Left lung (tissue), 10 donors: ENCODE results near the gene PRRG2. TPM values are rescaled to one million over a fixed set of nuclear protein-coding genes. Genes with fewer than 3 reads are reported as not detected.

Experiments used
- ATAC-seq: fragments of 200-7000 bp; cut with Tn5 transposase; one replicate; pipeline ENCODE4 v1.9.1; 2020; ENCODE audit warnings: moderate library complexity
- DNase-seq, 4 donors: peaks; one replicate each; pipeline ENCODE4 v3.0.0-alpha.2; 2013 to 2020
- H3K27ac ChIP-seq, 2 donors: fragments of 200-600 bp; sonication (generic) in 1 of 2; one replicate each; pipeline versions ENCODE4 v1.5.0 to v1.8.0; 2020 to 2021
- H3K27me3 ChIP-seq, 2 donors: fragments of 200-600 bp; sonication (generic) in 1 of 2; one replicate each; pipeline versions ENCODE4 v1.5.0 to v1.8.0; 2020 to 2021
- H3K36me3 ChIP-seq, 2 donors: fragments of 200-600 bp; sonication (generic) in 1 of 2; one replicate each; pipeline versions ENCODE4 v1.5.0 to v1.8.0; 2020 to 2021
- H3K4me1 ChIP-seq, 2 donors: fragments of 200-600 bp; one replicate each; pipeline ENCODE4 v1.8.0; 2021
- H3K4me3 ChIP-seq, 2 donors: fragments of 200-600 bp; sonication (generic) in 1 of 2; one replicate each; pipeline versions ENCODE4 v1.5.0 to v1.8.0; 2020 to 2021; ENCODE audit warnings: mild to moderate bottlenecking in 1 of 2
- H3K9me3 ChIP-seq, 2 donors: fragments of 200-600 bp; sonication (generic) in 1 of 2; one replicate each; pipeline versions ENCODE4 v1.5.0 to v1.8.0; 2020 to 2021
- CTCF ChIP-seq, 2 donors: fragments of 200-600 bp; sonication (generic) in 1 of 2; IDR thresholded peaks; one replicate each; pipeline versions ENCODE4 v1.5.0 to v1.8.0; 2021; ENCODE audit warnings: antibody characterized with exemption in 2 of 2
- intact Hi-C, 2 donors: fragments of 100-400 bp; cut with DNase I; formaldehyde crosslinking; loops; one replicate each; pipeline versions ENCODE4 v1.11.2 to v1.14.2; 2022
- polyA plus RNA-seq, 6 donors: library from polyadenylated mRNA; unstranded; fragments of 120-200 nt; gene quantifications; one replicate each; pipeline ENCODE4 v1.2.1, GENCODE V29; 2013; ENCODE audit not compliant: insufficient read length in 6 of 6
- total RNA-seq, 2 donors: library from RNA; stranded (reverse); fragmentation: NEBNext Ultra II Directional; extraction: Animal tissue kit (Norgen Biotek cat#: 25700); gene quantifications; one replicate each; pipeline ENCODE4 v1.2.1, GENCODE V29; 2021
- donor health status: DM: no; HTN: yes; CAD: no.
- donor health status: DM: no; HTN: no; CAD: no.

Gene PRRG2
- total and polyA plus RNA-seq, 8 donors: 3.8 to 13.6 (median 5.8) TPM

- peaks cover 0 to 25% of the 10 kb centered on the region in 2 donors for H3K4me1 ChIP-seq
- H3K9me3 ChIP-seq: no peaks in the 10 kb centered on the region
- TF ChIP-seq CTCF (IDR thresholded peaks at IDR 0.05): no peak
- peak overlapping the region in 1 of 2 donors; percentile 39 for H3K27ac ChIP-seq
- no peaks in the 10 kb centered on the region for H3K27me3 ChIP-seq
- ATAC-seq (no peak), DNase-seq (no peak)
- H3K4me3 ChIP-seq: no peak overlapping the region
- intact Hi-C loops: no loop called here
- peaks cover 0 to 58% of the 10 kb centered on the region in 2 donors for H3K36me3 ChIP-seq
These were observed 27.5 kb upstream of the PRRG2 start for GRCh38 chr19:49553451-49554271.

GRCh38 chr19:49554701-49555181 lies 26.4 kb upstream of the PRRG2 start:
- no peak for TF ChIP-seq CTCF (IDR thresholded peaks at IDR 0.05)
- Histone ChIP-seq H3K4me1 (peaks cover 0 to 25% of the 10 kb centered on the region in 2 donors), H3K9me3 (no peaks in the 10 kb centered on the region), H3K27me3 (no peaks in the 10 kb centered on the region), H3K4me3 (no peak overlapping the region), H3K36me3 (peaks cover 0 to 68% of the 10 kb centered on the region in 2 donors), H3K27ac (peak overlapping the region; percentile 39 to 44)
- no peak for DNase-seq
- intact Hi-C loops: no loop called here
- peak; percentile 2 for ATAC-seq

GRCh38 chr19:49555600-49556411 lies 25.3 kb upstream of the PRRG2 start:
- ATAC-seq: peak; percentile 92
- DNase-seq: peak in 3 of 4 donors; percentile 81 to 86 (median 83)

DNA sequence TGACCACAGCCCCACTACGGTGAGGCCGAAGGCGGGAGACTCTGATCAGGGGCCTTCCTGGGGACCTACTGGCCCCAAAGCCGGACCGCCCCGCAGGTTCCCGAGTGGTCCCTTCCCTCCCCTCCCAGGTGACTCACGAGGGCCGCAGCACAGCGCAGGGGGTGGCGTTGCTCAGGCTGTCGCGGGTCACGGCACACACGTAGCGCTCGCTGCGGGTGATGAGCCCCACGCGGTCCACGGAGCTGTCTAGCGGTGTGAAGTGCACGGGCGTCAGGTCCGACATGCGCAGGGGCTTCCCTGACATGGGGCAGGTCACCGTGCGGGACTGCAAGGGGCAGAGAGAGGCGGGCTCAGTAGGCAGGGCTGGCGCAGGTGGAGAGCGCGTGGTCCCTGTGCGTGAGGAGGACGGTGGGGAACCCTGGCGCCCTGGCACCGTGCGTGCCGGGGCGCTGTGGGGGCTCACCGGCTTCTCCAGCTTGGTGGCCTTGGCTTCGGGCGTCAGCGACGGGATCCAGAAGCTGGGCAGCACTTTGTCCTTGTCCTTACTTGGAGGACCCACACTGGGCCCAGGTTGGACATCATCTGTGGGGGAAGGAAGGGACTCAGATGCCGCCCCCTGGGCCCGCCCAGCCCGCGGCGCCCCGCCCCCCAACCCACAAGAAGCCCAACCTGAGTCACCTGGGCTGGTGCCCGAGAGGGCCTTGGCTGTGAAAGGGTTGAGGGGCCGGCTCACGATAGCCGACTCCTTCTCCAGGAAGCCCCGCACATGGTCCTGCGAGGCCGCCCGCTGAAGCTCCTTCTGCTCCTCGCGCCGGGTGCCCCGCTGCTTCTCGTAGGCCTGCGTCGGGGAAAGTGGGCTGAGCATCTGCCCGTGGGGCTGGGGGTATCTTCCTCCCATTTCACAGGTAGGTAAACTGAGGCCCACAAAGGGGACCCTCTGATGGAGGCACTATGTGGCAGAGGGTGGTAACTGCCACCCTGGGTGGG lies 24.4 kb upstream of the PRRG2 start:
- TF ChIP-seq CTCF (IDR thresholded peaks at IDR 0.05): no peak
- intact Hi-C loops: no loop called here
- peak in 1 of 4 donors; percentile 22 for DNase-seq
- no peak overlapping the region for H3K27ac ChIP-seq
- H3K4me1 ChIP-seq: peaks cover 0 to 33% of the 10 kb centered on the region in 2 donors
- no peaks in the 10 kb centered on the region for H3K9me3 ChIP-seq
- ATAC-seq: peak; percentile 10
- no peaks in the 10 kb centered on the region for H3K27me3 ChIP-seq
- H3K36me3 ChIP-seq: peaks cover 0 to 65% of the 10 kb centered on the region in 2 donors
- H3K4me3 ChIP-seq: no peak overlapping the region

More at GRCh38 chr19:49555600-49556411, 25.3 kb upstream of the PRRG2 start:
- no peaks in the 10 kb centered on the region for H3K9me3 ChIP-seq
- no peaks in the 10 kb centered on the region for H3K27me3 ChIP-seq
- H3K4me1 ChIP-seq: peaks cover 0 to 30% of the 10 kb centered on the region in 2 donors
- no peak for TF ChIP-seq CTCF (IDR thresholded peaks at IDR 0.05)
- H3K4me3 ChIP-seq: no peak overlapping the region
- H3K27ac ChIP-seq: peak overlapping the region in 1 of 2 donors; percentile 39
- peaks cover 0 to 66% of the 10 kb centered on the region in 2 donors for H3K36me3 ChIP-seq
- intact Hi-C loops: no loop called here
